DND-41 (cell line): ENCODE data around the gene ITPR3.

Experiments
- ATAC-seq: fragments of 200-7000 bp; cut with Tn5 transposase; 3 replicates; pipeline ENCODE4 v1.9.1; 2021; ENCODE audit warnings: low read depth; ENCODE audit not compliant: insufficient read depth
- DNase-seq: peaks from one replicate; pipeline ENCODE4 v3.0.0-alpha.2; 2020
- H2AFZ ChIP-seq: 2 replicates; pipeline ENCODE4 v1.6.0; 2012; ENCODE audit warnings: low read depth, low read length
- H3K27ac ChIP-seq: 2 replicates; pipeline ENCODE4 v1.5.1; 2012; ENCODE audit warnings: low read length, inconsistent platforms
- H3K27me3 ChIP-seq: fragments of 200-600 bp; sonication (generic); 2 replicates; pipeline ENCODE4 v1.6.0; 2012; ENCODE audit warnings: low read length, mild to moderate bottlenecking, inconsistent platforms; ENCODE audit not compliant: insufficient read depth, poor library complexity
- H3K36me3 ChIP-seq: 2 replicates; pipeline ENCODE4 v1.5.1; 2012; ENCODE audit warnings: low read length, inconsistent platforms; ENCODE audit not compliant: insufficient read depth
- H3K4me1 ChIP-seq: 2 replicates; pipeline ENCODE4 v1.5.1; 2012; ENCODE audit warnings: mild to moderate bottlenecking, low read length; ENCODE audit not compliant: insufficient read depth
- H3K4me2 ChIP-seq: 2 replicates; pipeline ENCODE4 v1.6.0; 2012; ENCODE audit warnings: mild to moderate bottlenecking, moderate library complexity, low read length, inconsistent platforms; ENCODE audit not compliant: insufficient read depth
- H3K4me3 ChIP-seq, 2 experiments: fragments of 200-600 bp in 1 of 2; shearing (Covaris generic) in 1 of 2; 2 replicates each; pipeline ENCODE4 v1.5.1; 2012 to 2016; ENCODE audit warnings: inconsistent platforms in 2 of 2, low read length in 2 of 2, mild to moderate bottlenecking in 2 of 2, low read depth in 1 of 2, moderate library complexity in 1 of 2
- H3K79me2 ChIP-seq: 2 replicates; pipeline ENCODE4 v1.6.0; 2012; ENCODE audit warnings: low read length, inconsistent platforms; ENCODE audit not compliant: insufficient read depth
- H3K9ac ChIP-seq: 2 replicates; pipeline ENCODE4 v1.6.0; 2012; ENCODE audit warnings: low read depth, mild to moderate bottlenecking, inconsistent platforms, low read length, moderate library complexity
- H3K9me3 ChIP-seq: 2 replicates; pipeline ENCODE4 v1.5.1; 2012; ENCODE audit warnings: low read length, moderate library complexity, mild to moderate bottlenecking, inconsistent platforms; ENCODE audit not compliant: insufficient read depth, severe bottlenecking
- H4K20me1 ChIP-seq: 2 replicates; pipeline ENCODE4 v1.6.0; 2012; ENCODE audit warnings: low read length; ENCODE audit not compliant: insufficient read depth
- EZH2 ChIP-seq: IDR thresholded peaks from 3 replicates; pipeline ENCODE4 v1.6.1; 2012; ENCODE audit warnings: borderline replicate concordance, low read depth, mild to moderate bottlenecking, moderate library complexity, low read length, inconsistent platforms; ENCODE audit not compliant: severe bottlenecking
- TF ChIP-seq, protein P1 (sequence below): IDR thresholded peaks from 2 replicates; pipeline ENCODE4 v1.5.1; 2012; ENCODE audit warnings: borderline replicate concordance, low read length, moderate library complexity, mild to moderate bottlenecking; ENCODE audit not compliant: poor library complexity, severe bottlenecking; ENCODE audit errors: extremely low read depth

Gene ITPR3

DNA sequence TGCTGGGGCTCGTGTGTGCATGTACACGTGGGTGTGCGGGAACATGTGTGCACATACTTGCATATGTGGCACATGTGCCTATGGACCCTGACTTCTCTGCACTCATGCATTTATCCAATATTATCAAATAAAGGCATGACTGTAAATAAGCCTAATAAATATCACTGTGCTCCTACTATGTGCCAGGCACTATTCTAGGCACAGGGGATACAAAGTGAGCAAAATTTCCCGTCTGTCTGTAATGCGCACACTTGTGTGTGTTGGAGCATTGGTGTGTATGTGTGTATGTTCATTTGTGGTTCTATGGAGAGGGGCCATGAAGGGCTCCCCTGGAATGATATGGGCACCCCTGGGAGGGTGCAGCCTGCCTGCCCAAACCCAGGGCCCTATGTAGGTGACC lies 41.9 kb downstream of the ITPR3 start:
- Histone ChIP-seq H3K27me3 (no peaks in the 10 kb centered on the region), H3K4me3 (no peak overlapping the region), H3K4me2 (no peak overlapping the region), H3K4me1 (no peaks in the 10 kb centered on the region), H3K9ac (no peak overlapping the region), H4K20me1 (peaks cover 9% of the 10 kb centered on the region; the same call in 1 of the 2 replicates), H2AFZ (no peak overlapping the region), H3K27ac (no peak overlapping the region), H3K9me3 (no peaks in the 10 kb centered on the region), H3K79me2 (no peaks in the 10 kb centered on the region), H3K36me3 (peaks cover 84% of the 10 kb centered on the region)
- ATAC-seq (no peak), DNase-seq (no peak)
- TF ChIP-seq, protein P1, sequence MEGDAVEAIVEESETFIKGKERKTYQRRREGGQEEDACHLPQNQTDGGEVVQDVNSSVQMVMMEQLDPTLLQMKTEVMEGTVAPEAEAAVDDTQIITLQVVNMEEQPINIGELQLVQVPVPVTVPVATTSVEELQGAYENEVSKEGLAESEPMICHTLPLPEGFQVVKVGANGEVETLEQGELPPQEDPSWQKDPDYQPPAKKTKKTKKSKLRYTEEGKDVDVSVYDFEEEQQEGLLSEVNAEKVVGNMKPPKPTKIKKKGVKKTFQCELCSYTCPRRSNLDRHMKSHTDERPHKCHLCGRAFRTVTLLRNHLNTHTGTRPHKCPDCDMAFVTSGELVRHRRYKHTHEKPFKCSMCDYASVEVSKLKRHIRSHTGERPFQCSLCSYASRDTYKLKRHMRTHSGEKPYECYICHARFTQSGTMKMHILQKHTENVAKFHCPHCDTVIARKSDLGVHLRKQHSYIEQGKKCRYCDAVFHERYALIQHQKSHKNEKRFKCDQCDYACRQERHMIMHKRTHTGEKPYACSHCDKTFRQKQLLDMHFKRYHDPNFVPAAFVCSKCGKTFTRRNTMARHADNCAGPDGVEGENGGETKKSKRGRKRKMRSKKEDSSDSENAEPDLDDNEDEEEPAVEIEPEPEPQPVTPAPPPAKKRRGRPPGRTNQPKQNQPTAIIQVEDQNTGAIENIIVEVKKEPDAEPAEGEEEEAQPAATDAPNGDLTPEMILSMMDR: no peak
- no peak for TF ChIP-seq EZH2

DNA sequence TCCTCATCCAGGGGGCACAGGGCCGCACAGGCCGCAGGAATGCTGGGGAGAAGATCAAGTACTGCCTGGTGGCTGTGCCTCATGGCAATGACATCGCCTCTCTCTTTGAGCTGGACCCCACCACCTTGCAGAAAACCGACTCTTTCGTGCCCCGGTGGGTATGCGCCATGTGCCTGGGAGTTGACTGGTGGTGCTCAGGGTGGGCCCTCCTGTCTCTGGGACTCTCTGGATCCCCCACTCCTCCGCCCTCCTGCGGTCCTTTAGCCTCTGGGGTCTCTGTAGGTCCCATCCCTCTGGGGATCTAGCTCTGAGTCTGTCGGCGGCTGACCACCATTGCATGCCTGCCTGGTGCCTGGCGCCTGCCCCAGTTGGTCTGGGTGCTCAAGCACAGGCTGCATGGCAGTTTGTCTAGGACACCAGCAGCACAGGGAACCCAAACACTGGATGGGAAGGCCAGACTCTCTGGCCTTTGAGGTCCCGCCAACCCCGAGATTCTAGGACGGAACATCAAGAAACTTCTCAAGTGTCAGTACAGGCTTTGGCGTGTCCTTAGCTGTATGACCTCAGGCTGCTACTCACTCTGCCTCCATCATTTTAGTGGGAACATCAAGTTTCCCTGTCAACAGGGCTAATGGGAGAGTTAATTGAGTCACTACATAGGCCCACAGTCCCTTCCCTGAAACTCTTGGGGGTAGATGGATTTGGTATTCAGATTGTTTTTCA lies 42.8 kb downstream of the ITPR3 start:
- Histone ChIP-seq H3K4me1 (no peaks in the 10 kb centered on the region), H3K36me3 (peaks cover 82% of the 10 kb centered on the region), H3K9ac (no peak overlapping the region), H2AFZ (no peak overlapping the region), H3K9me3 (no peaks in the 10 kb centered on the region), H3K27ac (no peak overlapping the region), H3K4me3 (no peak overlapping the region), H3K79me2 (no peaks in the 10 kb centered on the region), H4K20me1 (peaks cover 6% of the 10 kb centered on the region; the same call in 1 of the 2 replicates), H3K27me3 (no peaks in the 10 kb centered on the region), H3K4me2 (no peak overlapping the region)
- ATAC-seq (no peak), DNase-seq (no peak)
- TF ChIP-seq EZH2: no peak
- TF ChIP-seq, protein P1: no peak

DNA sequence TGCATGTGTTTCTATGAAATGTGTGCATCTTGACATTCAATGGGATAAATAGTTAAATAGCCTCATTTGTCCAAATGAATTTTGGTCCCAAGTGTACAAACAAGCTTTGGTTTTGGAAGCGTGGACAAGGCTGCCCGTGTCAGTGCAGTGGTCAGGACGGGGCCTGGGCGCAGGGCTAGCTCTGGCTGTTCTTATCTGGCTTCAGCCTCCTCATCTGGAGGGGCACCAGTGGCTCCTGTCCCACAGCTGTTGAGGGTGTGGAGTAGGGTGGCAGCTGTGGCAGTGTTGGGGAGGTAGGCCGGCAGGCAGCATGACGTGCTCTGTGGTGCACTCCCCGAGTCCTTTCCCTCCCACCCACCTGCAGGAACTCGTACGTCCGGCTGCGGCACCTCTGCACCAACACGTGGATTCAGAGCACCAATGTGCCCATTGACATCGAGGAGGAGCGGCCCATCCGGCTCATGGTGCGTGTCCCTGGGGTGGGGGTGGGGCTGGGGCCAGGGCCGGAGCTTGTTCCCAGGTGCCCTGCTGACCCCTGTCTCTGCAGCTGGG lies 43.5 kb downstream of the ITPR3 start:
- no peak overlapping the region for H3K4me2 ChIP-seq

More for the DNA sequence above, 43.5 kb downstream of the ITPR3 start:
- DNase-seq (no peak), ATAC-seq (no peak)
- H3K27ac ChIP-seq: no peak overlapping the region
- H3K27me3 ChIP-seq: no peaks in the 10 kb centered on the region
- H3K79me2 ChIP-seq: no peaks in the 10 kb centered on the region
- no peak overlapping the region for H2AFZ ChIP-seq
- H3K4me1 ChIP-seq: no peaks in the 10 kb centered on the region
- TF ChIP-seq, protein P1: no peak
- TF ChIP-seq EZH2: no peak
- H3K9me3 ChIP-seq: no peaks in the 10 kb centered on the region
- H4K20me1 ChIP-seq: peaks cover 3% of the 10 kb centered on the region; the same call in 1 of the 2 replicates
- H3K36me3 ChIP-seq: peaks cover 82% of the 10 kb centered on the region
- no peak overlapping the region for H3K4me3 ChIP-seq
- H3K9ac ChIP-seq: no peak overlapping the region
